ENCODE measurements around the gene ZNF669. TPM values are rescaled to one million over a fixed set of nuclear protein-coding genes. Genes with fewer than 3 reads are reported as not detected.

Gene ZNF669
- total RNA-seq, 1 donor from 2014 or later, result 33.8 TPM

DNA sequence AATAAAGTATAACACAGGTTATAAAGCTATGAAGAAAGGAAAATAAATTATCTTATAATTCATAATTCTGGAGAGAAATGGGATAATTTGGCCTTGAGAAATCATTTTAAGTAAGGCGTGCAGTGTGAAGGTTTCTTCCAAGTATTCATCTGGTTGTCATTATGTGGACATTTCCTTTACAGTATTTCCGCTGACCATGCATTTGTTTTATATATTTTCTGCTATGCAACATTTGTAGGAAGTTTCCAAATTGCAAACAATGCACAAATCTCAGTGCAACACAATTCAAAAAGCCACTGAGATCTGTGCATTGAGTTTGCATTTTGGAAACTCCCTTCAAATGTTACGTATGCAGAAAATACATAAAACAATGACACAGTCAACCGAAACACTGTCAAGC lies 43.4 kb downstream of the ZNF669 start:
- no peak for DNase-seq

DNA sequence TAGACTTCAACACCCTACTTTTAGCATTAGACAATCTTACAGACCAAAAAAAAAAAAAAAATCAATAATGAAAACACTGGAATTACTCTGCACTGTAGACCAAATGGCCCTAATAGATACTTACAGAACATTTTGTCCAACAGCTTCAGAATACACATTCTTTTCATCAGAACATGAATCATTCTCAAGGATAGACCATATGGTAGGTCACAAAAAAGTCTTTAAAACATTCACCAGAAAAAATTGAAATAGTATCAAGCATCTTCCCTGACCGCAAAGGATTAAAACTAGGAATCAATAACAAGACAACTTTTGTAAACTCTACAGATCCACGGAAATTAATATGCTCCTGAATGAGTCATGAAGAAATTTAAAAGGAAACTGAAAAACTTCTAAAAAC lies 48.1 kb downstream of the ZNF669 start:
- DNase-seq, result no peak

DNA sequence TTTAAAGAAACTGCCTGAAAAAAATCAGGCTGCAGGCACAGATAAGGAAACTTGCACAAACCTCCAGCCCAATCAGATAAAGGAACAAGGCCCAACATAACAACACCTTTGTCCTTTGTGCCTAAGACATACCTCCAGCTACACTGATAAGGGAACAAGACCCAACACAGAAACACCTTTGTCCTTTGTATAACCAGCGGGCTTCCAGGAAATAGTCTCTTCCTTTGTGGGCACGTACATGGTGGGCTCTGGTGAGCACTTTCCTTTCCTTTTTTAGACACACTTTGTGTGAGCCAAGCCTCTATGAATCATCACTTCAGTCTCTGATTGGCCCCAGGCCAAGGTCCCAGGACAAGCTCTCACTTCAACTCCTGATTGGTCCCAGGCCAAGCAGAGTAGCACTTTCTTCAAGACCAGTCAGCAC lies 49.2 kb downstream of the ZNF669 start:
- no peak for DNase-seq

Other genes starting within 250 kb of the ZNF669 start
- gene AHCTF1, start 172.4 kb downstream of the ZNF669 start, total RNA-seq, result 48.2 TPM
- gene ZNF695, start 96.3 kb downstream of the ZNF669 start, total RNA-seq, result 8.6 TPM
- 24.8 TPM for gene ZNF670, start 25.5 kb downstream of the ZNF669 start, total RNA-seq
- gene ZNF124, start 67.7 kb upstream of the ZNF669 start, total RNA-seq, result 365 TPM
- not detected for gene VN1R5, start 151.7 kb upstream of the ZNF669 start, total RNA-seq
- 18.6 TPM for gene ZNF496, start 227.5 kb upstream of the ZNF669 start, total RNA-seq

All from occipital lobe (tissue), 2 donors.